ENCODE data around the gene GAB3.

DNA sequence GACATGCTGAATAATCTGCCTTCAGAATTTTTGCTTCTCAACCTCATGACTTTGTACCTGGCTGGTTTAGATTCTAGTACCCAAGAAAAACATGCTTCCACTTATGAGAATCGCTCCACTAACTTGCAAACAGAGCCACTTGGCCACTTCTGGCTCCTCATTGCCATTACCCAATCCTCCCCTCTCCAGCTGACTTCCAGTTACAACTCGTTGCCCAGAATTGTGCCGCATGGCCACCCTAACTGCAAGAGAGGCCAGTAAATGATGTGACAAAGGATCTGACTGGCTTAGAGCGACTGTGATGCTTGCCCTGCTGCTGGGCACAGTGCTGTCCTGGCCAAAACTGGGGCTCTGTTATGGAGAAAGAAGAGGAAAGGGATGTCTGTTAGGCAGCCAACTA lies 7.8 kb upstream of the GAB3 start:
- TF ChIP-seq EP300 (IDR thresholded peaks at IDR 0.05): no peak
- no peak for TF ChIP-seq CTCF (IDR thresholded peaks at IDR 0.05)
- no peak for TF ChIP-seq POLR2AphosphoS5 (IDR thresholded peaks at IDR 0.05)
- no peak for TF ChIP-seq POLR2A (IDR thresholded peaks at IDR 0.05)

Measured in gastroesophageal sphincter (tissue), 3 donors.